Nephron (organoid): ENCODE data around the gene ZDHHC20.

Source experiments
- H3K27ac Mint-ChIP-seq, 3 experiments: 2 replicates each; pipeline ENCODE4 v1.8.0; 2020; ENCODE audit warnings: mixed read lengths in 3 of 3, mild to moderate bottlenecking in 2 of 3, moderate library complexity in 1 of 3
- H3K27me3 Mint-ChIP-seq: 2 replicates; pipeline ENCODE4 v1.8.0; 2021; ENCODE audit warnings: low read depth, mild to moderate bottlenecking, moderate library complexity, mixed read lengths
- H3K36me3 Mint-ChIP-seq: 2 replicates; pipeline ENCODE4 v1.8.0; 2020; ENCODE audit warnings: low read depth, mixed read lengths
- H3K4me1 Mint-ChIP-seq: 2 replicates; pipeline ENCODE4 v1.8.0; 2020; ENCODE audit warnings: mixed read lengths
- H3K4me3 Mint-ChIP-seq, 3 experiments: 2 replicates each; pipeline ENCODE4 v1.8.0; 2020; ENCODE audit warnings: mild to moderate bottlenecking in 3 of 3, mixed read lengths in 3 of 3, moderate library complexity in 2 of 3
- H3K9me3 Mint-ChIP-seq: 2 replicates; pipeline ENCODE4 v1.8.0; 2020; ENCODE audit warnings: mixed read lengths
- TF ChIP-seq, protein P1 (sequence below), 3 experiments: fragments of 200-600 bp; sonication (generic); IDR thresholded peaks; one replicate each; pipeline ENCODE4 v1.5.0; 2021; ENCODE audit warnings: antibody characterized with exemption in 3 of 3; ENCODE audit not compliant: unreplicated experiment in 3 of 3

ZDHHC20 gene

DNA sequence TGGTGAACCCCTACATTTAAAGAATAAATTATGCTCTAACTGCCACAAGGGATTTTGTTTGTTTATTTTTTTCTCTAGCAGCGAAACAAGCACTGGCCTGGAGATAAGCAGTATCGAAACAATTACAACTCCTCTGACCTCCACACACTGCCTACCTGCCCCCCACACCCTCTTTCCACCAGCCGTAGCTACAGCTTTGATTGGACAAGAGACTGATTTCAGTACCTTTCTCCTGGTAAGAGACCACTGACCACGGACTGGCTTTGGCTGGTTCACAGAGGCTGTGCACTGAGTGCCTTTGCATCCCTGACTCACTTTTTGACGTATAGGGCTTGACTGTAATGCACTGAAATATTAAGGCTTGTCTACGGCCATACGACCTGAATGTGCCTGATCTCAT lies 7.4 kb upstream of the ZDHHC20 start:
- H3K27ac Mint-ChIP-seq: no peak overlapping the region
- no peaks in the 10 kb centered on the region for H3K36me3 Mint-ChIP-seq
- TF ChIP-seq, protein P1, sequence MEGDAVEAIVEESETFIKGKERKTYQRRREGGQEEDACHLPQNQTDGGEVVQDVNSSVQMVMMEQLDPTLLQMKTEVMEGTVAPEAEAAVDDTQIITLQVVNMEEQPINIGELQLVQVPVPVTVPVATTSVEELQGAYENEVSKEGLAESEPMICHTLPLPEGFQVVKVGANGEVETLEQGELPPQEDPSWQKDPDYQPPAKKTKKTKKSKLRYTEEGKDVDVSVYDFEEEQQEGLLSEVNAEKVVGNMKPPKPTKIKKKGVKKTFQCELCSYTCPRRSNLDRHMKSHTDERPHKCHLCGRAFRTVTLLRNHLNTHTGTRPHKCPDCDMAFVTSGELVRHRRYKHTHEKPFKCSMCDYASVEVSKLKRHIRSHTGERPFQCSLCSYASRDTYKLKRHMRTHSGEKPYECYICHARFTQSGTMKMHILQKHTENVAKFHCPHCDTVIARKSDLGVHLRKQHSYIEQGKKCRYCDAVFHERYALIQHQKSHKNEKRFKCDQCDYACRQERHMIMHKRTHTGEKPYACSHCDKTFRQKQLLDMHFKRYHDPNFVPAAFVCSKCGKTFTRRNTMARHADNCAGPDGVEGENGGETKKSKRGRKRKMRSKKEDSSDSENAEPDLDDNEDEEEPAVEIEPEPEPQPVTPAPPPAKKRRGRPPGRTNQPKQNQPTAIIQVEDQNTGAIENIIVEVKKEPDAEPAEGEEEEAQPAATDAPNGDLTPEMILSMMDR (IDR thresholded peaks at IDR 0.05; ENCODE audit: unreplicated experiment in 3 of 3): no peak

DNA sequence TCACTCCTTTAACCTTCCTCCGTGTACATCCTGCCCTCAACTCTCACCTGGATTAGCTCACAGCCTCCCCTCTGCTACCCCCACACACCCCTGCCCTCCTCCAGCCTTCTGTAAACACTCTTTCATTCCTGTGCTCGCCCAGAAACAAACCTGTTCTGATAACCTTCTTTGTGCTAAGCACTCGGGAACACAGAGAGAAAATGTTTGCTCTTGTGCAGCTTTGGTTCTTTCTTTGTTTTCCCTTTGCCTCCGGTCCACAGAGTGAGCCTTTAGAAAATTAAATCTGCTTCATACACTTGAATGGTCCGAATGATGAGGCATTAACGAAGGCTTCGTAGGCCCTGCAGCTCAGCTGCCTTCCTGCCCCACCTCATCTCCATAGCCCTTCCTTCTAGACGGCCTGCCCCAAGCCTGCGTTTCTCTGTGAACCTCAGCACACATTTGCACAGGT lies 6.6 kb upstream of the ZDHHC20 start:
- TF ChIP-seq, protein P1 (IDR thresholded peaks at IDR 0.05; ENCODE audit: unreplicated experiment in 3 of 3): no peak
- Mint-ChIP-seq H3K9me3 (peaks cover 14% of the 10 kb centered on the region), H3K27me3 (no peaks in the 10 kb centered on the region), H3K4me1 (no peaks in the 10 kb centered on the region), H3K36me3 (no peaks in the 10 kb centered on the region), H3K4me3 (no peak overlapping the region), H3K27ac (peak overlapping the region in 1 of 3 experiments; percentile 19)

More for the DNA sequence above, 7.4 kb upstream of the ZDHHC20 start:
- Mint-ChIP-seq H3K9me3 (peaks cover 18% of the 10 kb centered on the region), H3K27me3 (no peaks in the 10 kb centered on the region), H3K4me3 (no peak overlapping the region), H3K4me1 (no peaks in the 10 kb centered on the region)

DNA sequence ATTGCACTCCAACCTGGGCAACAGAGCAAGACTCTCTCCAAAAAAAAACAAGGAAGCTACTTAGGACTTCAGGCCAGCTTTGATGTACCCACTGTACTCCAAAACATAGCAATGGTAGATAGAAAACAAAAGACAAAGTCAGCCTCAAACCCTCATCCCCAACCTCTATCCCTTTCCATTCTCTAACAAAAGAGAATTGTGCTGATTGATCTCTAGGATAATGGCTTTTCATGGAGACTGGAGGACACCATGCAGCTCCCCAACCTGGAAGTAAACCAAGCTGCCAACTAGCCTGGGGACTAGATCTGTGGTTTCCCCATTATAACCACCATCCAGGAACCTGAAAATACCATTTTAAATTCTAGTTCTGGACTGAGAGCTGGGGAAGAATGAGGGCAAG lies 4.3 kb upstream of the ZDHHC20 start:
- H3K36me3 Mint-ChIP-seq: no peaks in the 10 kb centered on the region
- TF ChIP-seq, protein P1 (IDR thresholded peaks at IDR 0.05; ENCODE audit: unreplicated experiment in 3 of 3): no peak
- H3K4me1 Mint-ChIP-seq: peaks cover under 1% of the 10 kb centered on the region
- peaks cover 4% of the 10 kb centered on the region for H3K27me3 Mint-ChIP-seq
- H3K4me3 Mint-ChIP-seq: no peak overlapping the region
- no peak overlapping the region for H3K27ac Mint-ChIP-seq
- peaks cover 7% of the 10 kb centered on the region for H3K9me3 Mint-ChIP-seq

DNA sequence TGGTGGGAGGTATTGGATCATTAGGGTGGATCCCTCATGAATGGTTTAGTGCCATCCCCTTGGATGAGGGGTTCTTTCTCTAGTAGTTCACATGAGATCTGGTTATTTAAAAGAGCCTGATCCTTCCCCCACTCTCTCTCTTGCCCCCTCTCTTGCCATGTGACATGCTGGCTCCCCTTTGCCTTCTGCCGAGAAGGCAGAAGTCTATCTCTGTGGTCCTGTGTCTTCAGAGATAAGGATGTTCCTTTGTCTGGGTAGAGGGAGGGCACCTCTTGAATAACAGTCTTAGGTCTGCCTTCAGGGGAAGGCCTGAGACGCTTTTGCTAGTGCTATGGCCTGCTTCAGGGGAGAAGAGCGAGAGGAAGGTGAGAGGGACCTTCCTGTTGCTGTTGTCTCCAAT lies 2.0 kb upstream of the ZDHHC20 start:
- Mint-ChIP-seq H3K27ac (peak overlapping the region in 1 of 3 experiments; percentile 82), H3K4me1 (peaks cover 17% of the 10 kb centered on the region), H3K9me3 (peaks cover 7% of the 10 kb centered on the region), H3K36me3 (peaks cover 5% of the 10 kb centered on the region), H3K4me3 (peak overlapping the region; percentile 77 to 90 (median 90)), H3K27me3 (peaks cover 4% of the 10 kb centered on the region)
- TF ChIP-seq, protein P1 (IDR thresholded peaks at IDR 0.05; ENCODE audit: unreplicated experiment in 3 of 3): no peak

DNA sequence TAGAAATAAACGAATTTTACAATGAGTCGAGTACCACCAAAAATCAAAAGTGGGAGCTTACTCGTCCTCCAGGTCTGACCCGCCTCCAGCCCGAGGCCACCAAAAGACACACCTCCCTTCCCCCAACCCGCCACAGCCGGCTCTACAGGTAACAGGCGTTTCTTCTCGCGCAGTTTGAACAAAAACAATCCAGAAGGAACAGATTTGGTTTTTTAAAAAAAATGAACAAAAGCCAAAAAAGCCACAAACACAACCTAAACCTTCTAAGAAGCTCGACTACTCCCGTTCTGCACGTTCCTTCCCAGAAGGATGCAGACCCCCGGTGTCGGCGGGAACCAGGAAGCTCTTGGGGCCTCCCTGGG lies 671 bp downstream of the ZDHHC20 start:
- TF ChIP-seq, protein P1 (IDR thresholded peaks at IDR 0.05; ENCODE audit: unreplicated experiment in 3 of 3): no peak
- H3K9me3 Mint-ChIP-seq: peaks cover 17% of the 10 kb centered on the region
- peaks cover 24% of the 10 kb centered on the region for H3K36me3 Mint-ChIP-seq
- peaks cover 4% of the 10 kb centered on the region for H3K27me3 Mint-ChIP-seq
- H3K4me3 Mint-ChIP-seq: peak overlapping the region; percentile 96 to 97 (median 96)
- peak overlapping the region; percentile 85 to 93 (median 93) for H3K27ac Mint-ChIP-seq
- peaks cover 17% of the 10 kb centered on the region for H3K4me1 Mint-ChIP-seq

DNA sequence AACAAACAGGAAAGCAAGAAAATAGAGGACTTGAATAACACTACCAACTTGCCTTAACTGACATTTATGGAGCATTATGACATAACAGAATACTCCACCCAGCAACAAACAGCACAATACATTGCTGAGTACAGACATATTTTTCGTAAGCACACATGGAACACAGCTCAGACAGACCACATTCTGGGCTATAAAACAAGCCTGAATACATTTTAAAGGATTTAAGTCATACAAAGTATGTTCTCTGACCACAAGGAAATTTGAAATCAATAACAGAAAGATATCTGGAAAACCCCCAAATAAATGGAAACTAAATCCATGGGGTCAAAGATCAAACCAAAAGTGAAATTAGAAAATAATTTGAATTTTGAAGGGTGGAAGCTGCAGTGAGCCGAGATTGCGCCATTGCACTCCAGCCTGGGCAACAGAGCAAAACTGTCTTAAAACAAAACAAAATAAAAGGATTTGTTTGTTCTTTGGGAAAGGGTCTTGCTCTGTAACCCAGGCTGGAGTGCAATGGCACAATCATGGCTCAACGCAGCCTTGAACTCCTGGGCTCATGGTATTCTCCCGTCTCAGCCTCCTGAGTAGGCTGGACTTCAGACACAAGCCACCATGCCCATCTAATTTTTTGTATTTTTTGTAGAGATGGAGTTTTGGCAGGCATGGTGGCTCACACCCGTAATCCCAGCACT lies 5.6 kb downstream of the ZDHHC20 start:
- peaks cover 62% of the 10 kb centered on the region for H3K36me3 Mint-ChIP-seq
- H3K4me1 Mint-ChIP-seq: peaks cover 17% of the 10 kb centered on the region
- H3K27ac Mint-ChIP-seq: no peak overlapping the region
- TF ChIP-seq, protein P1 (IDR thresholded peaks at IDR 0.05; ENCODE audit: unreplicated experiment in 3 of 3): no peak
- no peak overlapping the region for H3K4me3 Mint-ChIP-seq
- no peaks in the 10 kb centered on the region for H3K27me3 Mint-ChIP-seq
- H3K9me3 Mint-ChIP-seq: peaks cover 37% of the 10 kb centered on the region
